HCT116 (cell line): ENCODE data around the gene ERGIC1. TPM values are rescaled to one million over a fixed set of nuclear protein-coding genes. Genes with fewer than 3 reads are reported as not detected.

Source experiments
- ATAC-seq: fragments of 200-7000 bp; cut with Tn5 transposase; 2 replicates; pipeline ENCODE4 v1.9.1; 2020; ENCODE audit warnings: mild to moderate bottlenecking, moderate library complexity
- BruUV-seq: library from RNA; stranded (reverse); fragments of 400-500 nt; replicated peaks from 2 replicates; lab custom pipeline; 2021; lab: Mats Ljungman, UMichigan
- CTCF ChIA-PET: fragments of 300-600 bp; sonication (Branson Sonifier 250); formaldehyde crosslinking; loops from one replicate; lab custom pipeline; 2021; ENCODE audit warnings: antibody characterized with exemption; lab: Charles Lee
- POLR2A ChIA-PET: fragments of 300-600, 350-600 bp; sonication (Branson Sonifier 250); formaldehyde crosslinking; loops from one replicate; lab custom pipeline; 2021; ENCODE audit warnings: antibody characterized with exemption; lab: Charles Lee
- RAD21 ChIA-PET, 2 experiments: fragments of 300-600 bp; sonication (Branson Sonifier 250); formaldehyde crosslinking; loops; one replicate each; lab custom pipeline; 2023; ENCODE audit warnings: low total read pairs in 2 of 2; ENCODE audit not compliant: uncharacterized antibody in 2 of 2, unreplicated experiment in 2 of 2, low non-redundant PET in 1 of 2; lab: Charles Lee
- DNase-seq: peaks from one replicate; pipeline ENCODE4 v3.0.0-alpha.2; 2010; ENCODE audit warnings: low read depth, low spot score
- H2AFZ ChIP-seq: fragments of 200-600 bp; shearing (Covaris generic), sonication (generic); 2 replicates; pipeline ENCODE4 v1.6.1; 2017; ENCODE audit warnings: low read depth, mixed run types, mixed read lengths, antibody characterized with exemption, low read length; ENCODE audit not compliant: poor library complexity, severe bottlenecking
- H3K27ac ChIP-seq: 2 replicates; pipeline ENCODE4 v1.5.1; 2012; ENCODE audit warnings: low read depth, low read length
- H3K27me3 ChIP-seq: fragments of 200-600 bp; sonication (generic); 2 replicates; pipeline ENCODE4 v1.6.1; 2016; ENCODE audit warnings: mixed run types, low read length, mixed read lengths; ENCODE audit not compliant: insufficient read depth
- H3K36me3 ChIP-seq, 2 experiments: fragments of 200-500 bp in 1 of 2; fragments of 200-600 bp in 1 of 2; sonication (Bioruptor generic) in 1 of 2; sonication (generic) in 1 of 2; 2 replicates each; pipeline versions ENCODE4 v1.5.1 to v1.6.1; 2014 to 2016; ENCODE audit warnings: low read length in 2 of 2, inconsistent platforms in 1 of 2, mixed read lengths in 1 of 2, mixed run types in 1 of 2; ENCODE audit not compliant: insufficient read depth in 2 of 2, control insufficient read depth in 1 of 2
- H3K4me1 ChIP-seq, 2 experiments: fragments of 200-600 bp in 1 of 2; sonication (generic) in 1 of 2; 2 replicates each; pipeline versions ENCODE4 v1.5.1 to v1.6.1; 2012 to 2017; ENCODE audit warnings: low read length in 2 of 2, inconsistent platforms in 1 of 2, mild to moderate bottlenecking in 1 of 2, mixed read lengths in 1 of 2, mixed run types in 1 of 2, moderate library complexity in 1 of 2; ENCODE audit not compliant: insufficient read depth in 2 of 2, control insufficient read depth in 1 of 2
- H3K4me2 ChIP-seq: fragments of 200-600 bp; sonication (generic); 2 replicates; pipeline ENCODE4 v1.6.1; 2017; ENCODE audit warnings: mixed run types, low read length, mixed read lengths
- H3K4me3 ChIP-seq, 2 experiments: fragments of 200-600 bp in 1 of 2; sonication (generic) in 1 of 2; replicated peaks in 1 of 2; 2 replicates each; pipeline ENCODE4 v1.5.1; 2011 to 2016; ENCODE audit warnings: low read length in 2 of 2, control low read depth in 1 of 2, low read depth in 1 of 2, mild to moderate bottlenecking in 1 of 2, mixed read lengths in 1 of 2, mixed run types in 1 of 2
- H3K79me2 ChIP-seq: fragments of 200-600 bp; sonication (generic); 2 replicates; pipeline ENCODE4 v1.6.1; 2017; ENCODE audit warnings: mild to moderate bottlenecking, mixed run types, low read length, moderate library complexity, mixed read lengths; ENCODE audit not compliant: insufficient read depth
- H3K9ac ChIP-seq: fragments of 200-600 bp; sonication (generic); 2 replicates; pipeline ENCODE4 v1.6.1; 2016; ENCODE audit warnings: low read length, mixed read lengths
- H3K9me2 ChIP-seq: fragments of 200-600 bp; sonication (generic), shearing (Covaris generic); 2 replicates; pipeline ENCODE4 v1.6.1; 2017; ENCODE audit warnings: mixed run types, mild to moderate bottlenecking, moderate library complexity; ENCODE audit not compliant: insufficient read depth
- H3K9me3 ChIP-seq, 2 experiments: fragments of 200-500 bp in 1 of 2; fragments of 200-600 bp in 1 of 2; sonication (Bioruptor generic) in 1 of 2; sonication (generic) in 1 of 2; 2 replicates each; pipeline ENCODE4 v1.6.1; 2014 to 2017; ENCODE audit warnings: low read length in 2 of 2, mixed read lengths in 2 of 2, inconsistent platforms in 1 of 2, low read depth in 1 of 2, mild to moderate bottlenecking in 1 of 2, mixed run types in 1 of 2, moderate library complexity in 1 of 2; ENCODE audit not compliant: control insufficient read depth in 1 of 2, insufficient read depth in 1 of 2
- H4K20me1 ChIP-seq: fragments of 200-600 bp; sonication (generic), shearing (Covaris generic); 2 replicates; pipeline ENCODE4 v1.6.1; 2017; ENCODE audit warnings: mixed run types, mild to moderate bottlenecking, moderate library complexity; ENCODE audit not compliant: insufficient read depth
- ATF3 ChIP-seq: IDR thresholded peaks from 2 replicates; pipeline ENCODE4 v1.6.1; 2012
- FOSL1 ChIP-seq: IDR thresholded peaks from 2 replicates; pipeline ENCODE4 v1.6.1; 2012; ENCODE audit warnings: low read depth
- POLR2AphosphoS5 ChIP-seq: IDR thresholded peaks from 2 replicates; pipeline ENCODE4 v1.6.1; 2011; ENCODE audit warnings: mild to moderate bottlenecking, low read depth, low read length, moderate library complexity
- REST ChIP-seq: IDR thresholded peaks from 2 replicates; pipeline ENCODE4 v1.6.1; 2012; ENCODE audit warnings: low read depth
- SIN3A ChIP-seq: IDR thresholded peaks from 2 replicates; pipeline ENCODE4 v1.6.1; 2012; ENCODE audit warnings: low read depth
- intact Hi-C: fragments of 100-400 bp; cut with micrococcal nuclease; formaldehyde crosslinking; loops from 2 replicates; pipeline ENCODE4 v1.10.0; 2022
- total RNA-seq: library from RNA; stranded (reverse); gene quantifications from one replicate; pipeline ENCODE4 v1.2.1, GENCODE V29; 2021; ENCODE audit not compliant: unreplicated experiment

The ERGIC1 gene
- total RNA-seq, 1 experiment from 2014 or later = 73.3 TPM

GRCh38 chr5:172940268-172941066 is 106.4 kb downstream of the ERGIC1 start:
- Histone ChIP-seq H3K4me1 (peaks cover 0 to 8% of the 10 kb centered on the region in 2 experiments; a peak in 1 of 4 replicates), H3K27ac (no peak overlapping the region), H3K9me3 (no peaks in the 10 kb centered on the region), H3K4me3 (no peak overlapping the region), H4K20me1 (no peaks in the 10 kb centered on the region), H3K27me3 (no peaks in the 10 kb centered on the region), H3K4me2 (no peak overlapping the region), H3K79me2 (no peaks in the 10 kb centered on the region), H2AFZ (no peak overlapping the region), H3K9ac (no peak overlapping the region), H3K9me2 (no peaks in the 10 kb centered on the region), H3K36me3 (no peaks in the 10 kb centered on the region)
- no TSS peak for BruUV-seq
- intact Hi-C loops = no loop called here
- DNase-seq (no peak), ATAC-seq (no peak)
- RAD21 ChIA-PET = no interaction called here
- POLR2A ChIA-PET = interaction anchor here (0.8 to 1.1 kb wide), 2 partner anchors 12 to 13 kb away, joined by 3 read pairs; no protein-coding TSS in a partner anchor
- CTCF ChIA-PET = interaction anchor here (4.1 kb wide), 1 partner anchor 226 kb away, joined by 28 read pairs; no protein-coding TSS in a partner anchor
- TF ChIP-seq POLR2AphosphoS5 = no peak
- TF ChIP-seq ATF3 = no peak
- TF ChIP-seq FOSL1 = no peak
- TF ChIP-seq SIN3A = no peak
- no peak for TF ChIP-seq REST
- TF ChIP-seq, all 23 proteins: peak for 0
